Measurements from ENCODE around the gene CIAO3.

The CIAO3 gene

GRCh38 chr16:734208-734980 is 6.4 kb downstream of the CIAO3 start:
- no peak for DNase-seq

- peak; percentile 9 for DNase-seq
These were observed 7.2 kb downstream of the CIAO3 start for GRCh38 chr16:733382-734207.

- no peak for DNase-seq
These were observed 7.9 kb downstream of the CIAO3 start for GRCh38 chr16:732936-733335.

GRCh38 chr16:732332-732731 is 8.5 kb downstream of the CIAO3 start:
- DNase-seq, result no peak

- DNase-seq, result no peak
These were observed 9.9 kb downstream of the CIAO3 start for GRCh38 chr16:730666-731509.

- DNase-seq, result no peak
These were observed 10.8 kb downstream of the CIAO3 start for GRCh38 chr16:729768-730665.

GRCh38 chr16:728890-729744 is 11.7 kb downstream of the CIAO3 start:
- DNase-seq, result peak; percentile 12

- DNase-seq, result peak; percentile 64
These were observed 12.5 kb downstream of the CIAO3 start for GRCh38 chr16:728131-728889.

- DNase-seq, result peak; percentile 63
These were observed 13.4 kb downstream of the CIAO3 start for GRCh38 chr16:727291-727977.

- DNase-seq, result peak; percentile 47
These were observed 14.1 kb downstream of the CIAO3 start, which contains the start of the genes CCDC78 and HAGHL for GRCh38 chr16:726438-727290. Gene CCDC78 (minus strand): TSS chr16:726443. CDS start chr16:726367, 76 bp downstream. Gene HAGHL (plus strand): TSS chr16:727106. CDS start chr16:727510, 404 bp downstream.

- no peak for DNase-seq
These were observed 14.7 kb downstream of the CIAO3 start for GRCh38 chr16:726188-726437.

GRCh38 chr16:725463-726187 is 15.2 kb downstream of the CIAO3 start:
- peak; percentile 16 for DNase-seq

GRCh38 chr16:725041-725376 is 15.8 kb downstream of the CIAO3 start:
- no peak for DNase-seq

GRCh38 chr16:724188-725040 is 16.4 kb downstream of the CIAO3 start:
- no peak for DNase-seq

GRCh38 chr16:723695-724094 is 17.1 kb downstream of the CIAO3 start:
- DNase-seq, result no peak

- no peak for DNase-seq
These were observed 17.8 kb downstream of the CIAO3 start for GRCh38 chr16:722835-723633.
